COLO668 (cell line): Measurements from ENCODE around the gene FAM13C.
"Not testable (repeated sequence)": the region's sequence is repeated elsewhere in the genome, so short reads cannot be mapped to it uniquely, and the experiment has no call there.

Experiments used
- DNase-seq: peaks from one replicate; lab custom pipeline; 2025; ENCODE audit not compliant: unreplicated experiment; lab: John Stamatoyannopoulos, UW

Gene FAM13C

DNA sequence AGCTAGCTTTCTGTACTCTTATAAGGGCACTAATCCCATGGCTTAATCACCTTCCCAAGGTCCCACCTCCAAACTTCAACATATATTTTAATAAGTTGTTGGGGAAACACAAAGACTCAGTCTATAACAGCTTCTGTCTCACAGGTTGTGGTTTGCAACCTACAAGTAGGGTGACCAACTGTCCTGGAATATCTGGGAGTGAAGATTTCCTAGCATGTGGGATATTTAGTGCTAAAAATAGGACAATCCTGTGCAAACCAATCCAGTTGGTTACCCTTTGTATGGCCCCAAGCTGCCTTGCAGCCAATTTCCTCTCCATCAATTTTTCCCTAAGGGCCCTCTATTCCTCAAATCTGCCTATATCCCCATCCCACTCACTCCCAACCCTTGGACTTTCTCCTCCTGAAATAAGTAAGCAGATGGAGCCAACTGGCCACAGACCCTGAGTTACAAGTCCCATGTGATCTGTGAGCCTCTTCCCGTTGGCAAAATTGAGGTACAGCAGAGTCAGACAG, 82.3 kb downstream of the FAM13C start:
- no peak for DNase-seq

GRCh38 chr10:59279476-59279875, 82.9 kb downstream of the FAM13C start:
- DNase-seq = no peak

DNA sequence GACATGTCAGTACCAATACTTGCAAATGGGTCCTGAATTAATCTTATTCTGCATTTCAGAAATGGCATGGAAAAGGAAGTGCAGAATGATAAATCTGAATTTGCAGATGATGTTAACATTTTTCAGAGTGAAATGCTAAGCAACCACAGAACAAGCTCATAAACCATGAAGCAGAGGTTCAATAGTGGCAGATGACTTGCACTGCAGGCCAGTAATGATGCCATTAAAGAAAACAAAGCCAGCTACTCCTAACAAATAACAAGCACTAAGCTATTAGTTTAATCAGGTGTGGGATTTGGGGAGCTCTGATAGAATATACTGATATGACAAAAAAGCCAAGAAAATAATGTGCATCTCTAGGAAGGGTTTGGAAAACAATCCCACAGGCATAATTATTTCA, 85.4 kb downstream of the FAM13C start:
- no peak for DNase-seq

GRCh38 chr10:59276133-59276532, 86.2 kb downstream of the FAM13C start:
- DNase-seq = no peak

DNA sequence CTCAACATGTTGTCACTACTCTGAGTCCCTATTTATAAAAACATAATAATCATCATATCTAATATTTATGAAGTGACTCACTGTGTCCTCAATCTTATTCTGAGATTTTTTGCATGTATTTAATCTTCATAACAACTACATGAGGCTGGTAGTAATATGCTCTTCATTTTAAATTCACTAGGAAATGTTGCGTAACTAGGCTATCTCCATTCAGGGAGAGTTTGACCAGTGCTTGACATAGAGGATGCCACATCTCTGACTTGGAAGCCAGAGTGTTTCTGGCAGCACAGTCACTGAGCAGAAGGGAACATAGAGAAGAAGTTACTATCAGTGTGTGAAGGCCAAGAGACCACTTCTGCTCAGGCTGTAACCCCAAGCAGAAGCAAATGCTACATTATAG, 88.9 kb downstream of the FAM13C start:
- no peak for DNase-seq

DNA sequence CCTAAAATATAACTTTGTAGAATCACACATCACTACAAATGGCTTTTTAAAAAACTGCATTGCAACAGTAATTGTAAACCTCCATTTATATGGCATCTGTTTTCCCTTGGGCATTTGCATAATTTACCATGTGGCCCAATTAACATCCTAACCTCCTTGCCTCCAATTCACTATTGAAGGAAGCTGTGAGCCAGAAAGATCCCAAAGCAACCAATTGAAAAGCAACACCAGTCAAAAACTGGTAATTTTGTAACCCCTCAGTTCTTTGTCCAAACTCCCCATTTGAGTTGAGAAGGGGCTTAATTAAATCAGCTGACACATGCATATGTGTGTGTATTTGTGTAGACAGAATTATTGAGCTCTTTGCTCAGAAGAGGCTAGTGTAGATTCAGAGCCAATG, 90.3 kb downstream of the FAM13C start:
- no peak for DNase-seq

GRCh38 chr10:59271160-59271559, 91.2 kb downstream of the FAM13C start:
- DNase-seq = no peak

DNA sequence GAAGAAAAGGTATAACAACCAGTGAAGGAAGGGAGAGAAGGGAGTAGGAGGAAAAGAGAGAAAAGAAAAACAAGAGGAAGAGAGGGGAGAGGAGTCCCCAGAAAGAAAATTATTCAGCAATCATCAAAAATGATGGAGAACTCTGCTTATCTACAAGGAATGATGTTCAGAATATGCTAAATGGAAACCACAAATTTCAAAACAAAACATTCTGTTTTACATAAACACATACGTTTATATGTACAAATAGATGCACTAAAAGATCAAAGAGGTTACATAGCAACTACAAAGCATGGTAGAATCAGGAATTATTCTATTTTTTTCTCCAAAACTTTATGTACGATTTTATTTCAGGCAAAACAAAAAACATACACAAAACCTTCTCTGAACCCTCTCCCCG, 91.9 kb downstream of the FAM13C start:
- DNase-seq = no peak

DNA sequence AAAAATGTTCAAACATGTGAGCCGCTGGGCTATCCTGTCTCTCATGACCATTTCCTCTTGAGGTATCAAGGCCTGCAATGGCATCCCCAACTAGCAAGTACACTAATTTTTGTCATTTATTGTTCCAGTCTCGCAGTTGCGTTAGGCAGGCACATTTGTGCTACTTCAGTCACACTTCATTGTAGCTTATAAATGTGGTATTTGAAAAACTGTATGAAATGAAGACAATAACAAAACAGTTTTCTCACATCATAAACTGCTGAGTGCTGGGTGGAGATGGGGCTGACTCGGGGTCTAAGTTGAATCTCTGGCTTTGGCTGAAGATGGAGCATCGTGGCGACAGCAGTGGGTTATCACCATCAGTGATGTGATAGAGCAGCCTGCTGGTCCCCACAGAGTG, 92.7 kb downstream of the FAM13C start:
- no peak for DNase-seq

- no peak for DNase-seq
These were observed 93.9 kb downstream of the FAM13C start for GRCh38 chr10:59268460-59268859.

DNA sequence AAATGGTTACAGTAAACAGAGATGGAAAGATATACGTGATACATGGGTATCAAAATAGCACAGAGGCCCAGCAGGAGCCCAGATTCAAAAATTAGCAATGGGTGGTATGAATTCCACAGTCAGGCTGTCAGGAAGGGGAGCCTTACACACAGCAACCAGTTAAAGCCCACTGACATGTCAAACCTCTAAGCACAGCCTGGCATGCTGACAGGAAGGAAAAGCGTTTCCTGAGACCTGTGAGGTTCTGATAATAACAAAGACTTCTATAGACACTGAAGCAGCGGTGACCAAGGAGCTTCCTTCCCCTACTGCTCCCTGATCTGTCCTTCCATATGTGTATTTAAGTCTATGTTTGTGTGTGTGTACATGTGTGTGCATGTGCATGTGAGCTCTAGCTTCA, 96.0 kb downstream of the FAM13C start:
- no peak for DNase-seq

DNA sequence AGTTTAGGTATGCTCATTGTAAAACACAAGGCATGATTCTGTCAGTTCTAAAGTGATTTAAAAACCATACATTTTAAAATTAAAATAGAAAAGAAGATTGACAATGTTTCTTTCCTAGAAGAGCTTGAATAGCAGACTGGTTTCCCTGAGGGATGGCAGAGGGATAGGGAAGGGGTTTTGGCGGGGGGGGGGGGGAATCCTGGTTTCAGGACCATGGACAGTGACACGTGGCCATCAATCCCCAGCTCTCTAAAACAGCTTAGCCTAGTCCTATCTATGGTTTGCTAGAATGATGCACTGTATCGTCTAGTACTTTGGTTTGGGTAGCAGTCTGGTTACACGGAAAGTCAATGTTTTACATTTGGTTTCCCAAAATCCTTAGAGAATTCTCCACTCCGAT, 97.2 kb downstream of the FAM13C start:
- no peak for DNase-seq

DNA sequence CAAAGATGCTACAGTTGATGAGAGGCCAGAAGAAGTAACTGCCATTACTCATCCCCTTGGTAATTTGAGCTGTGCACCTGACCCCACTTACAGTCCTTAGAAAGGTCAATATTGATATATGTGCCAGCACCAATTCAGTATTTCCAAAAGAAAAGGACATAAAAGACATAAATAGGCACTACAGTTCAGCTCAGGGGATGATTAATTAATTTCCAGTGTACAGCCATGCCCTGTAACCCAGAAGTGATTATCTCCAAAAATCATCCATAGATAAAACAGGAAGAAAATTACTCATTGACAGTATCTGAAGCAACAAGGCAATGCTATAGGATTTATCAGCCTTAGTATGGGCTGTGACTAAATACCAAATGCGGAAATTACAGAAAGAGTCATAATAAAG, 103.5 kb downstream of the FAM13C start:
- DNase-seq = peak; percentile 41

DNA sequence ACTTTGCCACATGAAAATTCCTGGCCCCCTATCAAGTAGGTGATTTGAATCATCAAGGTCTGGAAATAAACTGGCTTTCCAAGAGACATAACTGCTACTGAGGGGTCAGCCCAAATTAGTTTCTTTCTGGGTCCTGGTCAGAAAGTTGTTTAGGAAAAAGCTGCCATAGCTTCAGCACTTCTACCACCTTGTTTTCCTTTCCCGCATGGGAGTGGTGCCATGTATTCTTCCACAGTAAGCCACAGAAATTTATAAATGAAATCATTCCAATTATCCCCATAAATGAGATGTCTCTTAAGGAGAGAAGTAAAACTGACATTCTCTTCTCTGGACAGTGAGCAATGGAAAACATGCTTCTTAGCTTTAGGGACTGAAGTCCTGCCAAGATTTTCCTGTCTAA, 105.1 kb downstream of the FAM13C start:
- DNase-seq = no peak

GRCh38 chr10:59255463-59255862, 106.9 kb downstream of the FAM13C start:
- DNase-seq = no peak

GRCh38 chr10:59252491-59252890, 109.9 kb downstream of the FAM13C start:
- DNase-seq = no peak

- DNase-seq = no peak
These were observed 116.7 kb downstream of the FAM13C start for GRCh38 chr10:59245686-59246085.

DNA sequence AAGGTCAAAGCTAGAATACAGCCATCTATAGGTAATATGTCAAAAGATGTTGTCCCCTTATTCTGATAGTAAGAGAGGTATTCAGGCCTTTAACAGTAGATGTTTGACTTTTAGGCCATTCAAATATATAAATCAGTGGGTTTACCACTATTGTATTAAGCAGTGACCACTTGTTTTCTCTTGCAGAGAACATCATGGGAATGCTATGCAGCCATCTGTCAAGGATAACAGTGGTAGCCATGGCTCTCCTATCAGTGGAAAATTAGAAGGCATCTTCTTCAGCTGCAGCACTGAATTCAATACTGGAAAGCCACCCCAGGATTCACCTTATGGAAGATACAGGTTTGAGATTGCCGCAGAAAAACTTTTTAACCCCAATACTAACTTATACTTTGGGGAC, 117.5 kb downstream of the FAM13C start:
- no peak for DNase-seq

DNA sequence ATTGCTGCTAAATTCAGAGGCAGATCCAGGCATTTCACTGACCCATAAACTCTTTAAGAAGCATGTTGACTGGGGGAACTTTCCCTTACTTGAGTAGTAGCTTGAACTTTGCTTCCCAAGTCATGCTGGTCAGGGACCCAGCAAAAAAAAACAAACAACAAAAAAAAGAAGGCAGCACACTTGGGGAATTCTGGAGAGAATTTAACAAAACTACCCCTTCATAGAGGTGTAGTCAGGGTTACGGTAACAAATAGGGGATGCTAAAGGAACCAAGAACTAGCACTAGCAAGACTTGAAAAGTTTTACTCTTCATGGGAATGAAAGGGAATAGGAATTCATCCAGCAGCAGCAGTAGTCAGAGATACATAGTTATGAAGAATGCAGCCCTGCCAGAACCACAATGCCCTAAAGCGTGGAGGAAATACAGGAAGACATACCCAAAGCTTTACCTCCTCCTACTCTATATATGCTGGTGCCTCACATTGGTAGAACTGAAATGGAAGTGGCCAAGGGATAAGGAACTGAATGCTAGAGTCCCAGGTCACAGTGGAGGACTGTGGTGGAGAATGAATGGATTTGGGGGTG, 118.6 kb downstream of the FAM13C start:
- DNase-seq = no peak

DNA sequence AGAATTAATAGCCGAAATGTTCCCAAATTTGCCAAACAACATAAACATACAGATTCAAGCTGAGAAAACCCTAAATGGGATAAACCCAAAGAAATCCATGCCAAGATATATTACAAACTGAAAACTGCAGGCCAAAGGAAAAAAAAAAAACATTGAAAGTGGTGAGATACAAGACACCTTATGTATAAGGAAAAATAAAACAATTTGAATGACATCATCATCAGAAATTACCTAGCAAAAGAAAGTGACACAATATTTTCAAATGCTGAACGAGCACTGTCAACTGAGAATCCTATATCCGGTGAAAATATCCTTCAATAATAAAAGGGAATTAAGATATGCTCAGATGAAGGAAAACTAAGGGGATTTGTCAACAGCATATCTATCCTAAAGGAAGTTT, 119.4 kb downstream of the FAM13C start:
- no peak for DNase-seq

GRCh38 chr10:59242057-59242456, 120.3 kb downstream of the FAM13C start:
- no peak for DNase-seq

DNA sequence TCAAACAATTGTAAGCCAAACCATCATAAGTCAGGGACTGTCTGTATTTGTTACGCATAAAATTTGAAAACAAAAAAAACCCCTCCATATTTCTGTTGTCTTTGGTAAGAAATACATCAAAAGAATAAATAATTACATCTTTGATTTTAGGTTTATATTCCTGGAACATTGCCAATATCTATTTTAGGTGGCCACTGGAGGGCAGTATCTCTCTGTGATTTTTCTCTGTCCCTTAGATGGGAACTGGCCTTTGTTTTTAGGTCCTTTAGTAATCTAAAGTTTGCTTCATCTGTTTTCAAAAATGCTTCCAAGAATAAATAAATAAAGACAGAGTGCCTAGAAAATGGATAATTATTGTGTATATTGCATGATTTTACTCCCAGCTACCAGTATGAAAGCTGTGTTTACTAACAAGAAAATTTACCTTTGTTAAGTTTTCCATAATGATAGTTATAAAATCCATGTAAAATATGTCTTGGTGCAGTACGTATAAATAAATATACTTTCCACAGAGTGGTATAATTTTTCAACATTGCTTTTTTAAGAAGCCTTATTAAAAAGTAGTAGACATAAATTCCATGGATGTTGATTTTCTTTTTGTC, 121.7 kb downstream of the FAM13C start:
- DNase-seq = peak; percentile 1

DNA sequence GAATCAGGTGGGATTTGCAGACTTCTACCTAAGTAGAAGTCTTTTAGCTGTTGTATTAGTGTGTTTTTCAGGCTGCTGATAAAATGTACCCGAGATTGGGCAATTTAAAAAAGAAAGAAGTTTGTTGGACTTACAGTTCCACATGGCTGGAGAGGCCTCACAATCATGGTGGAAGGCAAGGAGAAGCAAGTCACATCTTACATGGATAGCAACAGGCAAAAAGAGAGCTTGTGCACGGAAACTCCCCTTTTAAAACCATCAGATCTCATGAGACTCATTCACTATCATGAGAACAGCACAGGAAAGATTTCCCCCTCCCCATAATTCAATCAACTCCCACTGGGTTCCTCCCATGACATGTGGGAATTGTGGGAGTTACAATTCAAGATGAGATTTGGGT, 123.2 kb downstream of the FAM13C start:
- not testable (repeated sequence) for DNase-seq
